ENCODE data around the gene COL6A1. TPM values are rescaled to one million over a fixed set of nuclear protein-coding genes. Genes with fewer than 3 reads are reported as not detected.
"Not testable (repeated sequence)": the region's sequence is repeated elsewhere in the genome, so short reads cannot be mapped to it uniquely, and the experiment has no call there.

The COL6A1 gene
- total and polyA plus RNA-seq, 2 donors = 678 to 1,050 TPM

GRCh38 chr21:45950740-45951515 is 30.6 kb upstream of the COL6A1 start:
- no peak overlapping the region for H3K4me3 ChIP-seq (ENCODE audit: low read depth, low read length)
- DNase-seq (ENCODE audit: extremely low spot score) = no peak

GRCh38 chr21:45951676-45952075 is 29.9 kb upstream of the COL6A1 start:
- Histone ChIP-seq H3K4me1 (ENCODE audit: insufficient read depth) (no peaks in the 10 kb centered on the region), H3K4me3 (ENCODE audit: low read depth, low read length) (no peak overlapping the region), H3K27ac (ENCODE audit: low read depth) (no peak overlapping the region), H3K36me3 (ENCODE audit: insufficient read depth) (no peaks in the 10 kb centered on the region)
- no peak for DNase-seq (ENCODE audit: extremely low spot score)
- 84% methylated on average over 15 of the region's 15 CpGs for WGBS

More at GRCh38 chr21:45950740-45951515, 30.6 kb upstream of the COL6A1 start:
- H3K27ac ChIP-seq (ENCODE audit: low read depth) = no peak overlapping the region
- H3K36me3 ChIP-seq (ENCODE audit: insufficient read depth) = no peaks in the 10 kb centered on the region
- no peaks in the 10 kb centered on the region for H3K4me1 ChIP-seq (ENCODE audit: insufficient read depth)
- WGBS = 31% methylated on average over 21 of the region's 21 CpGs

- 86% methylated on average over 10 of the region's 10 CpGs for WGBS
- not testable (repeated sequence) for H3K4me1 ChIP-seq (ENCODE audit: insufficient read depth); H3K4me3 ChIP-seq (ENCODE audit: low read depth, low read length); DNase-seq (ENCODE audit: extremely low spot score); H3K27ac ChIP-seq (ENCODE audit: low read depth); H3K36me3 ChIP-seq (ENCODE audit: insufficient read depth)
These were observed 29.0 kb upstream of the COL6A1 start for GRCh38 chr21:45952527-45952926.

- Histone ChIP-seq H3K4me1 (ENCODE audit: insufficient read depth) (no peaks in the 10 kb centered on the region), H3K27ac (ENCODE audit: low read depth) (no peak overlapping the region), H3K4me3 (ENCODE audit: low read depth, low read length) (no peak overlapping the region), H3K36me3 (ENCODE audit: insufficient read depth) (no peaks in the 10 kb centered on the region)
- 53% methylated on average over 11 of the region's 11 CpGs for WGBS
- no peak for DNase-seq (ENCODE audit: extremely low spot score)
These were observed 28.6 kb upstream of the COL6A1 start for GRCh38 chr21:45952974-45953373.

- H3K4me3 ChIP-seq (ENCODE audit: low read depth, low read length) = no peak overlapping the region
- no peaks in the 10 kb centered on the region for H3K36me3 ChIP-seq (ENCODE audit: insufficient read depth)
- no peak for DNase-seq (ENCODE audit: extremely low spot score)
- no peak overlapping the region for H3K27ac ChIP-seq (ENCODE audit: low read depth)
- no peaks in the 10 kb centered on the region for H3K4me1 ChIP-seq (ENCODE audit: insufficient read depth)
- 27% methylated on average over 12 of the region's 12 CpGs for WGBS
These were observed 27.3 kb upstream of the COL6A1 start for GRCh38 chr21:45954261-45954660.

- Histone ChIP-seq H3K4me1 (ENCODE audit: insufficient read depth) (no peaks in the 10 kb centered on the region), H3K4me3 (ENCODE audit: low read depth, low read length) (no peak overlapping the region), H3K36me3 (ENCODE audit: insufficient read depth) (no peaks in the 10 kb centered on the region), H3K27ac (ENCODE audit: low read depth) (no peak overlapping the region)
- DNase-seq (ENCODE audit: extremely low spot score) = no peak
- 96% methylated on average over 6 of the region's 6 CpGs for WGBS
These were observed 26.6 kb upstream of the COL6A1 start for GRCh38 chr21:45954921-45955320.

- DNase-seq (ENCODE audit: extremely low spot score) = no peak
- no peaks in the 10 kb centered on the region for H3K36me3 ChIP-seq (ENCODE audit: insufficient read depth)
- H3K4me1 ChIP-seq (ENCODE audit: insufficient read depth) = no peaks in the 10 kb centered on the region
- WGBS = 85% methylated on average over 4 of the region's 4 CpGs
- no peak overlapping the region for H3K4me3 ChIP-seq (ENCODE audit: low read depth, low read length)
- H3K27ac ChIP-seq (ENCODE audit: low read depth) = no peak overlapping the region
These were observed 24.0 kb upstream of the COL6A1 start for GRCh38 chr21:45957551-45957950.

GRCh38 chr21:45957981-45958600 is 23.5 kb upstream of the COL6A1 start:
- Histone ChIP-seq H3K4me3 (ENCODE audit: low read depth, low read length) (no peak overlapping the region), H3K27ac (ENCODE audit: low read depth) (no peak overlapping the region), H3K36me3 (ENCODE audit: insufficient read depth) (no peaks in the 10 kb centered on the region), H3K4me1 (ENCODE audit: insufficient read depth) (no peaks in the 10 kb centered on the region)
- DNase-seq (ENCODE audit: extremely low spot score) = no peak
- 31% methylated on average over 7 of the region's 7 CpGs for whole genome bisulfite sequencing

- Histone ChIP-seq H3K4me3 (ENCODE audit: low read depth, low read length) (no peak overlapping the region), H3K27ac (ENCODE audit: low read depth) (no peak overlapping the region), H3K36me3 (ENCODE audit: insufficient read depth) (no peaks in the 10 kb centered on the region), H3K4me1 (ENCODE audit: insufficient read depth) (no peaks in the 10 kb centered on the region)
- 65% methylated on average over 5 of the region's 5 CpGs for WGBS
- no peak for DNase-seq (ENCODE audit: extremely low spot score)
These were observed 22.4 kb upstream of the COL6A1 start for GRCh38 chr21:45959182-45959581.

- no peak overlapping the region for H3K4me3 ChIP-seq (ENCODE audit: low read depth, low read length)
- no peak overlapping the region for H3K27ac ChIP-seq (ENCODE audit: low read depth)
- no peak for DNase-seq (ENCODE audit: extremely low spot score)
- H3K4me1 ChIP-seq (ENCODE audit: insufficient read depth) = no peaks in the 10 kb centered on the region
- WGBS = 89% methylated on average over 11 of the region's 11 CpGs
- H3K36me3 ChIP-seq (ENCODE audit: insufficient read depth) = no peaks in the 10 kb centered on the region
These were observed 21.7 kb upstream of the COL6A1 start for GRCh38 chr21:45959779-45960390.

GRCh38 chr21:45961408-45961807 is 20.2 kb upstream of the COL6A1 start:
- not testable (repeated sequence) for H3K27ac ChIP-seq (ENCODE audit: low read depth); H3K4me1 ChIP-seq (ENCODE audit: insufficient read depth); H3K4me3 ChIP-seq (ENCODE audit: low read depth, low read length); H3K36me3 ChIP-seq (ENCODE audit: insufficient read depth); DNase-seq (ENCODE audit: extremely low spot score)
- WGBS = 80% methylated on average over 2 of the region's 2 CpGs

GRCh38 chr21:45962531-45963231 is 18.9 kb upstream of the COL6A1 start:
- WGBS = 81% methylated on average over 4 of the region's 4 CpGs
- H3K4me1 ChIP-seq (ENCODE audit: insufficient read depth) = no peaks in the 10 kb centered on the region
- no peaks in the 10 kb centered on the region for H3K36me3 ChIP-seq (ENCODE audit: insufficient read depth)
- H3K27ac ChIP-seq (ENCODE audit: low read depth) = no peak overlapping the region
- no peak for DNase-seq (ENCODE audit: extremely low spot score)
- no peak overlapping the region for H3K4me3 ChIP-seq (ENCODE audit: low read depth, low read length)

GRCh38 chr21:45963232-45963570 is 18.4 kb upstream of the COL6A1 start:
- Histone ChIP-seq H3K4me1 (ENCODE audit: insufficient read depth) (no peaks in the 10 kb centered on the region), H3K36me3 (ENCODE audit: insufficient read depth) (no peaks in the 10 kb centered on the region), H3K27ac (ENCODE audit: low read depth) (no peak overlapping the region), H3K4me3 (ENCODE audit: low read depth, low read length) (no peak overlapping the region)
- 39% methylated on average over 3 of the region's 3 CpGs for WGBS
- no peak for DNase-seq (ENCODE audit: extremely low spot score)

GRCh38 chr21:45964649-45965048 is 16.9 kb upstream of the COL6A1 start:
- Histone ChIP-seq H3K36me3 (ENCODE audit: insufficient read depth) (no peaks in the 10 kb centered on the region), H3K4me3 (ENCODE audit: low read depth, low read length) (no peak overlapping the region), H3K4me1 (ENCODE audit: insufficient read depth) (no peaks in the 10 kb centered on the region), H3K27ac (ENCODE audit: low read depth) (no peak overlapping the region)
- no peak for DNase-seq (ENCODE audit: extremely low spot score)
- 34% methylated on average over 1 of the region's 1 CpG for WGBS

All from urinary bladder (tissue), 4 donors.